HCT116 (cell line): ENCODE data around the gene CCDC121. TPM values are rescaled to one million over a fixed set of nuclear protein-coding genes. Genes with fewer than 3 reads are reported as not detected.
"Not testable (repeated sequence)": the region's sequence is repeated elsewhere in the genome, so short reads cannot be mapped to it uniquely, and the experiment has no call there.

ENCODE experiments used
- ATAC-seq: fragments of 200-7000 bp; cut with Tn5 transposase; 2 replicates; pipeline ENCODE4 v1.9.1; 2020; ENCODE audit warnings: mild to moderate bottlenecking, moderate library complexity
- BruUV-seq: library from RNA; stranded (reverse); fragments of 400-500 nt; replicated peaks from 2 replicates; lab custom pipeline; 2021; lab: Mats Ljungman, UMichigan
- CTCF ChIA-PET: fragments of 300-600 bp; sonication (Branson Sonifier 250); formaldehyde crosslinking; loops from one replicate; lab custom pipeline; 2021; ENCODE audit warnings: antibody characterized with exemption; lab: Charles Lee
- POLR2A ChIA-PET: fragments of 300-600, 350-600 bp; sonication (Branson Sonifier 250); formaldehyde crosslinking; loops from one replicate; lab custom pipeline; 2021; ENCODE audit warnings: antibody characterized with exemption; lab: Charles Lee
- RAD21 ChIA-PET, 2 experiments: fragments of 300-600 bp; sonication (Branson Sonifier 250); formaldehyde crosslinking; loops; one replicate each; lab custom pipeline; 2023; ENCODE audit warnings: low total read pairs in 2 of 2; ENCODE audit not compliant: uncharacterized antibody in 2 of 2, unreplicated experiment in 2 of 2, low non-redundant PET in 1 of 2; lab: Charles Lee
- DNase-seq: peaks from one replicate; pipeline ENCODE4 v3.0.0-alpha.2; 2010; ENCODE audit warnings: low read depth, low spot score
- H2AFZ ChIP-seq: fragments of 200-600 bp; shearing (Covaris generic), sonication (generic); 2 replicates; pipeline ENCODE4 v1.6.1; 2017; ENCODE audit warnings: low read depth, mixed run types, mixed read lengths, antibody characterized with exemption, low read length; ENCODE audit not compliant: poor library complexity, severe bottlenecking
- H3K27ac ChIP-seq: 2 replicates; pipeline ENCODE4 v1.5.1; 2012; ENCODE audit warnings: low read depth, low read length
- H3K27me3 ChIP-seq: fragments of 200-600 bp; sonication (generic); 2 replicates; pipeline ENCODE4 v1.6.1; 2016; ENCODE audit warnings: mixed run types, low read length, mixed read lengths; ENCODE audit not compliant: insufficient read depth
- H3K36me3 ChIP-seq, 2 experiments: fragments of 200-500 bp in 1 of 2; fragments of 200-600 bp in 1 of 2; sonication (Bioruptor generic) in 1 of 2; sonication (generic) in 1 of 2; 2 replicates each; pipeline versions ENCODE4 v1.5.1 to v1.6.1; 2014 to 2016; ENCODE audit warnings: low read length in 2 of 2, inconsistent platforms in 1 of 2, mixed read lengths in 1 of 2, mixed run types in 1 of 2; ENCODE audit not compliant: insufficient read depth in 2 of 2, control insufficient read depth in 1 of 2
- H3K4me1 ChIP-seq, 2 experiments: fragments of 200-600 bp in 1 of 2; sonication (generic) in 1 of 2; 2 replicates each; pipeline versions ENCODE4 v1.5.1 to v1.6.1; 2012 to 2017; ENCODE audit warnings: low read length in 2 of 2, inconsistent platforms in 1 of 2, mild to moderate bottlenecking in 1 of 2, mixed read lengths in 1 of 2, mixed run types in 1 of 2, moderate library complexity in 1 of 2; ENCODE audit not compliant: insufficient read depth in 2 of 2, control insufficient read depth in 1 of 2
- H3K4me2 ChIP-seq: fragments of 200-600 bp; sonication (generic); 2 replicates; pipeline ENCODE4 v1.6.1; 2017; ENCODE audit warnings: mixed run types, low read length, mixed read lengths
- H3K4me3 ChIP-seq, 2 experiments: fragments of 200-600 bp in 1 of 2; sonication (generic) in 1 of 2; replicated peaks in 1 of 2; 2 replicates each; pipeline ENCODE4 v1.5.1; 2011 to 2016; ENCODE audit warnings: low read length in 2 of 2, control low read depth in 1 of 2, low read depth in 1 of 2, mild to moderate bottlenecking in 1 of 2, mixed read lengths in 1 of 2, mixed run types in 1 of 2
- H3K79me2 ChIP-seq: fragments of 200-600 bp; sonication (generic); 2 replicates; pipeline ENCODE4 v1.6.1; 2017; ENCODE audit warnings: mild to moderate bottlenecking, mixed run types, low read length, moderate library complexity, mixed read lengths; ENCODE audit not compliant: insufficient read depth
- H3K9ac ChIP-seq: fragments of 200-600 bp; sonication (generic); 2 replicates; pipeline ENCODE4 v1.6.1; 2016; ENCODE audit warnings: low read length, mixed read lengths
- H3K9me2 ChIP-seq: fragments of 200-600 bp; sonication (generic), shearing (Covaris generic); 2 replicates; pipeline ENCODE4 v1.6.1; 2017; ENCODE audit warnings: mixed run types, mild to moderate bottlenecking, moderate library complexity; ENCODE audit not compliant: insufficient read depth
- H3K9me3 ChIP-seq, 2 experiments: fragments of 200-500 bp in 1 of 2; fragments of 200-600 bp in 1 of 2; sonication (Bioruptor generic) in 1 of 2; sonication (generic) in 1 of 2; 2 replicates each; pipeline ENCODE4 v1.6.1; 2014 to 2017; ENCODE audit warnings: low read length in 2 of 2, mixed read lengths in 2 of 2, inconsistent platforms in 1 of 2, low read depth in 1 of 2, mild to moderate bottlenecking in 1 of 2, mixed run types in 1 of 2, moderate library complexity in 1 of 2; ENCODE audit not compliant: control insufficient read depth in 1 of 2, insufficient read depth in 1 of 2
- H4K20me1 ChIP-seq: fragments of 200-600 bp; sonication (generic), shearing (Covaris generic); 2 replicates; pipeline ENCODE4 v1.6.1; 2017; ENCODE audit warnings: mixed run types, mild to moderate bottlenecking, moderate library complexity; ENCODE audit not compliant: insufficient read depth
- CEBPB ChIP-seq: IDR thresholded peaks from 2 replicates; pipeline ENCODE4 v1.6.1; 2012; ENCODE audit warnings: low read depth
- EZH2 ChIP-seq: fragments of 200-600 bp; sonication (generic); IDR thresholded peaks from 2 replicates; pipeline ENCODE4 v1.6.1; 2017; ENCODE audit warnings: antibody characterized with exemption, mixed run types
- EZH2phosphoT487 ChIP-seq: fragments of 200-600 bp; IDR thresholded peaks from 2 replicates; pipeline ENCODE4 v1.6.1; 2018; ENCODE audit warnings: antibody characterized with exemption, borderline replicate concordance
- JUND ChIP-seq: IDR thresholded peaks from 2 replicates; pipeline ENCODE4 v1.6.1; 2012
- MAX ChIP-seq: IDR thresholded peaks from 2 replicates; pipeline ENCODE4 v1.6.1; 2012
- RAD21 ChIP-seq: IDR thresholded peaks from 2 replicates; pipeline ENCODE4 v1.6.1; 2012; ENCODE audit warnings: low read depth, mild to moderate bottlenecking
- SP1 ChIP-seq: IDR thresholded peaks from 2 replicates; pipeline ENCODE4 v1.6.1; 2012; ENCODE audit warnings: low read depth
- SRF ChIP-seq: IDR thresholded peaks from 2 replicates; pipeline ENCODE4 v1.6.1; 2012; ENCODE audit warnings: low read depth
- TCF7L2 ChIP-seq: IDR thresholded peaks from 2 replicates; pipeline ENCODE4 v1.7.0; 2011; ENCODE audit warnings: borderline replicate concordance, inconsistent platforms; ENCODE audit not compliant: insufficient read depth, insufficient read length; ENCODE audit errors: extremely low read depth
- ZBTB33 ChIP-seq: IDR thresholded peaks from 2 replicates; pipeline ENCODE4 v1.6.1; 2011; ENCODE audit warnings: mild to moderate bottlenecking, low read length, moderate library complexity; ENCODE audit not compliant: insufficient replicate concordance; ENCODE audit errors: extremely low read depth
- ZNF274 ChIP-seq: fragments of 200-500 bp; sonication (Bioruptor generic); IDR thresholded peaks from 2 replicates; pipeline ENCODE4 v1.6.1; 2014; ENCODE audit warnings: mild to moderate bottlenecking, low read depth, low read length, inconsistent platforms
- intact Hi-C: fragments of 100-400 bp; cut with micrococcal nuclease; formaldehyde crosslinking; loops from 2 replicates; pipeline ENCODE4 v1.10.0; 2022
- total RNA-seq: library from RNA; stranded (reverse); gene quantifications from one replicate; pipeline ENCODE4 v1.2.1, GENCODE V29; 2021; ENCODE audit not compliant: unreplicated experiment

CCDC121 gene
- total RNA-seq, 1 experiment from 2014 or later = 2.1 TPM

DNA sequence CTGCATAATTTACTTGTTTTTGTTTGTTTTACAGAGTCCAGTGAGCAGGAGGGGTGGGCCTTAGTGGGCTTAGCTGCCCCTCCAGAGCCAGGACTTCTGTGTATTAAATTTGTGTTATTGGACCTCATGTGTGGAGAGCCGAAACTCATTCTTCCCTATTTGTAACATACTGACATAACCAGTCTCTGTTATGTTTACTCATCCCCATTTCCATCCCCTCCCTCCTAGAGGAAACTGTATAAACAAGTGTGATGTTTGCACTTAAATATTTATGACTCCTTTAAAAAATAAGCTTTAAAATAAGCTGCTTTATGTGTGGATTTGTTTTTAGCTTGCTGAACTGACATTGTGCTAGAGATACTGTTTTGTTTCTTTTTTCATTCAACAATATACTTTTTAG, 32.2 kb downstream of the CCDC121 start:
- POLR2A ChIA-PET = interaction anchor here (1.3 kb wide), 1 partner anchor 187 kb away, joined by 3 read pairs; the partner anchor contains the start of gene PPM1G
- Histone ChIP-seq H3K9ac (no peak overlapping the region), H4K20me1 (peaks cover 7% of the 10 kb centered on the region; the same call in 1 of the 2 replicates), H3K9me2 (no peaks in the 10 kb centered on the region), H3K79me2 (peaks cover 85% of the 10 kb centered on the region), H3K4me2 (no peak overlapping the region), H2AFZ (no peak overlapping the region), H3K36me3 (peaks cover 2 to 13% of the 10 kb centered on the region in 2 experiments; a peak in 1 of 4 replicates), H3K27me3 (no peaks in the 10 kb centered on the region), H3K4me3 (no peak overlapping the region), H3K9me3 (0 out of 4 replicates have a peak, but pooled peaks cover 4% of the 10 kb centered on the region in 2 experiments), H3K27ac (no peak overlapping the region), H3K4me1 (no peaks in the 10 kb centered on the region)
- CTCF ChIA-PET = no interaction called here
- no peak for DNase-seq
- BruUV-seq = no TSS peak
- RAD21 ChIA-PET = no interaction called here
- intact Hi-C loops = no loop called here
- no peak for ATAC-seq
- TF ChIP-seq EZH2phosphoT487 (no peak), SRF (no peak), JUND (no peak), MAX (no peak), TCF7L2 (no peak), ZNF274 (no peak), RAD21 (no peak), SP1 (no peak), EZH2 (no peak), ZBTB33 (no peak), CEBPB (no peak)

GRCh38 chr2:27595412-27595811, 33.4 kb downstream of the CCDC121 start:
- POLR2A ChIA-PET, ATAC-seq: not testable (repeated sequence)

DNA sequence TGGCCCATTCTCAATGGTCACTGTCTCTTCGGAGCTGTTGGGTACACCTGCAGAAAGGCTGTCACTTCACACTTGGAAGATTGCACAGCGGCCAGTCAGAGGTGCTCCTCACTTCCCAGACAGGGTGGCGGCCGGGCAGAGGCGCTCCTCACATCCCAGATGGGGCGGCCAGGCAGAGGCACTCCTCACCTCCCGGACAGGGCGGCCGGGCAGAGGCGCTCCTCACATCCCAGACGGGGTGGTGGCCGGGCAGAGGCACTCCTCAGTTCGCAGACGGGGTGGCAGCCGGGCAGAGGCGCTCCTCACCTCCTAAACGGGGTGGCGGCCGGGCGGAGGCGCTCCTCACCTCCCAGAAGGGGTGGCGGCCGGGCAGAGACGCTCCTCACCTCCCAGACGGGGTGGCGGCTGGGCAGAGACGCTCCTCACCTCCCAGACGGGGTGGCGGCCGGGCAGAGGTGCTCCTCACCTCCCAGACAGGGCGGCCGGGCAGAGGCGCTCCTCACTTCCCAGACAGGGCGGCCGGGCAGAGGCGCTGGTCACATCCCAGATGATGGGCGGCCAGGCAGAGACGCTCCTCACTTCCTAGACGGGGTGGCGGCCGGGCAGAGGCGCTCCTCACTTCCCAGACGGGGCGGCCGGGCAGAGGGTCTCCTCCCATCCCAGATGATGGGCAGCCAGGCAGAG, 34.6 kb downstream of the CCDC121 start:
- H3K9ac ChIP-seq, H3K27ac ChIP-seq, H3K9me2 ChIP-seq, H3K4me2 ChIP-seq, BruUV-seq, RAD21 ChIA-PET, intact Hi-C loops, DNase-seq, H3K36me3 ChIP-seq, H3K9me3 ChIP-seq, H3K27me3 ChIP-seq, H4K20me1 ChIP-seq, CTCF ChIA-PET, H3K4me3 ChIP-seq, POLR2A ChIA-PET, H3K4me1 ChIP-seq, ATAC-seq, H2AFZ ChIP-seq: not testable (repeated sequence)
- peaks cover 88% of the 10 kb centered on the region for H3K79me2 ChIP-seq

More at GRCh38 chr2:27595412-27595811, 33.4 kb downstream of the CCDC121 start:
- H3K9me2 ChIP-seq, H3K27me3 ChIP-seq, H3K9ac ChIP-seq, H4K20me1 ChIP-seq, H3K4me1 ChIP-seq, CTCF ChIA-PET, RAD21 ChIA-PET, H3K36me3 ChIP-seq, H3K9me3 ChIP-seq, intact Hi-C loops, BruUV-seq, H2AFZ ChIP-seq, H3K27ac ChIP-seq, DNase-seq, H3K4me2 ChIP-seq, H3K4me3 ChIP-seq: not testable (repeated sequence)
- H3K79me2 ChIP-seq = peaks cover 88% of the 10 kb centered on the region
